HEK293 (cell line): Measurements from ENCODE around the gene PLCD3.

Experiments
- REST ChIP-seq: fragments of 450-650 bp; formaldehyde crosslinking; IDR thresholded peaks from 2 replicates; pipeline ENCODE4 v1.5.1; 2016; ENCODE audit warnings: missing biosample characterization, missing genetic modification characterization
- ZNF555 ChIP-seq: fragments of 450-650 bp; formaldehyde crosslinking; conservative IDR thresholded peaks from 2 replicates; pipeline ENCODE4 v1.5.1; 2017; ENCODE audit warnings: missing biosample characterization, mild to moderate bottlenecking, missing genetic modification characterization, inconsistent platforms
- TF ChIP-seq, protein P1 (sequence below): fragments of 450-650 bp; formaldehyde crosslinking; IDR thresholded peaks from 2 replicates; pipeline ENCODE4 v1.5.1; 2016; ENCODE audit warnings: missing biosample characterization, missing genetic modification characterization

DNA sequence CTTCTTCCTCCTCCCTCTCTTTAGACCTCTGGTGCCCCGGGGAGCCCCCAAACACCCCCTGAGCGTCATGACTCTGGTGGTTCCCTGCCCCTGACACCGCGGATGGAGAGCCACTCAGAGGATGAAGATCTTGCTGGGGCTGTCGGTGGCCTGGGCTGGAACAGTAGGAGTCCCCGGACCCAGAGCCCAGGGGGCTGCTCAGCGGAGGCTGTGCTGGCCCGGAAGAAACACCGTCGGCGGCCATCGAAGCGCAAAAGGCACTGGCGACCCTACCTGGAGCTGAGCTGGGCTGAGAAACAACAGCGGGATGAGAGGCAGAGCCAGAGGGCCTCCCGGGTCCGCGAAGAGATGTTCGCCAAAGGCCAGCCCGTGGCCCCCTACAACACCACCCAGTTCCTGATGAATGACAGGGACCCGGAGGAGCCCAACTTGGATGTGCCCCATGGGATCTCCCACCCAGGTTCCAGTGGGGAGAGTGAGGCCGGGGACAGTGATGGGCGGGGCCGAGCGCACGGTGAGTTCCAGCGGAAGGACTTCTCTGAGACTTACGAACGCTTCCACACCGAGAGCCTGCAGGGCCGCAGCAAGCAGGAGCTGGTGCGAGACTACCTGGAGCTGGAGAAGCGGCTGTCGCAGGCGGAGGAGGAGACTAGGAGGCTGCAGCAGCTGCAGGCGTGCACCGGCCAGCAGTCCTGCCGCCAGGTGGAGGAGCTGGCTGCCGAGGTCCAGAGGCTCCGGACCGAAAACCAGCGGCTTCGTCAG lies 36.9 kb upstream of the PLCD3 start:
- TF ChIP-seq, protein P1, sequence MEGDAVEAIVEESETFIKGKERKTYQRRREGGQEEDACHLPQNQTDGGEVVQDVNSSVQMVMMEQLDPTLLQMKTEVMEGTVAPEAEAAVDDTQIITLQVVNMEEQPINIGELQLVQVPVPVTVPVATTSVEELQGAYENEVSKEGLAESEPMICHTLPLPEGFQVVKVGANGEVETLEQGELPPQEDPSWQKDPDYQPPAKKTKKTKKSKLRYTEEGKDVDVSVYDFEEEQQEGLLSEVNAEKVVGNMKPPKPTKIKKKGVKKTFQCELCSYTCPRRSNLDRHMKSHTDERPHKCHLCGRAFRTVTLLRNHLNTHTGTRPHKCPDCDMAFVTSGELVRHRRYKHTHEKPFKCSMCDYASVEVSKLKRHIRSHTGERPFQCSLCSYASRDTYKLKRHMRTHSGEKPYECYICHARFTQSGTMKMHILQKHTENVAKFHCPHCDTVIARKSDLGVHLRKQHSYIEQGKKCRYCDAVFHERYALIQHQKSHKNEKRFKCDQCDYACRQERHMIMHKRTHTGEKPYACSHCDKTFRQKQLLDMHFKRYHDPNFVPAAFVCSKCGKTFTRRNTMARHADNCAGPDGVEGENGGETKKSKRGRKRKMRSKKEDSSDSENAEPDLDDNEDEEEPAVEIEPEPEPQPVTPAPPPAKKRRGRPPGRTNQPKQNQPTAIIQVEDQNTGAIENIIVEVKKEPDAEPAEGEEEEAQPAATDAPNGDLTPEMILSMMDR (tag by site-specific recombination), result no peak
- TF ChIP-seq ZNF555 (tag by site-specific recombination), result no peak
- TF ChIP-seq REST (tag by site-specific recombination), result no peak
